ENCODE results near the gene CHST11.
"Not testable (repeated sequence)": the region's sequence is repeated elsewhere in the genome, so short reads cannot be mapped to it uniquely, and the experiment has no call there.

Gene CHST11

GRCh38 chr12:104568487-104568868 lies 111.7 kb downstream of the CHST11 start:
- no peak for DNase-seq

GRCh38 chr12:104568935-104569334 lies 112.2 kb downstream of the CHST11 start:
- no peak for DNase-seq

- DNase-seq: no peak
Measured at GRCh38 chr12:104569346-104570173, 112.8 kb downstream of the CHST11 start.

GRCh38 chr12:104570174-104570907 lies 113.6 kb downstream of the CHST11 start:
- DNase-seq: no peak

- no peak for DNase-seq
Measured at GRCh38 chr12:104571328-104571727, 114.6 kb downstream of the CHST11 start.

GRCh38 chr12:104574353-104574752 lies 117.6 kb downstream of the CHST11 start:
- DNase-seq: not testable (repeated sequence)

GRCh38 chr12:104574758-104575157 lies 118.0 kb downstream of the CHST11 start:
- not testable (repeated sequence) for DNase-seq

GRCh38 chr12:104575442-104576186 lies 118.9 kb downstream of the CHST11 start:
- no peak for DNase-seq

GRCh38 chr12:104576187-104576778 lies 119.5 kb downstream of the CHST11 start:
- no peak for DNase-seq

GRCh38 chr12:104576980-104577580 lies 120.3 kb downstream of the CHST11 start:
- DNase-seq: no peak

GRCh38 chr12:104577581-104577981 lies 120.8 kb downstream of the CHST11 start:
- DNase-seq: no peak

GRCh38 chr12:104578453-104578852 lies 121.7 kb downstream of the CHST11 start:
- no peak for DNase-seq

GRCh38 chr12:104579718-104580495 lies 123.2 kb downstream of the CHST11 start:
- no peak for DNase-seq

GRCh38 chr12:104581005-104581570 lies 124.3 kb downstream of the CHST11 start:
- no peak for DNase-seq

GRCh38 chr12:104582739-104583138 lies 126.0 kb downstream of the CHST11 start:
- DNase-seq: peak; percentile 95 to 96

- DNase-seq: peak in 1 of 2 experiments; percentile 14
Measured at GRCh38 chr12:104583301-104583700, 126.6 kb downstream of the CHST11 start.

- no peak for DNase-seq
Measured at GRCh38 chr12:104585448-104586055, 128.8 kb downstream of the CHST11 start.

GRCh38 chr12:104586351-104586919 lies 129.7 kb downstream of the CHST11 start:
- DNase-seq: peak; percentile 17 to 38

GRCh38 chr12:104588047-104588920 lies 131.5 kb downstream of the CHST11 start:
- no peak for DNase-seq
